ENCODE measurements around the gene GPR31. TPM values are rescaled to one million over a fixed set of nuclear protein-coding genes. Genes with fewer than 3 reads are reported as not detected.

GPR31 gene
- total RNA-seq, 1 experiment from 2014 or later, result not detected

GRCh38 chr6:167118006-167118405, 39.8 kb downstream of the GPR31 start:
- no peak for DNase-seq (ENCODE audit: low read depth)

GRCh38 chr6:167116838-167117228, 40.9 kb downstream of the GPR31 start:
- DNase-seq (ENCODE audit: low read depth), result no peak

GRCh38 chr6:167116109-167116837, 41.5 kb downstream of the GPR31 start:
- no peak for DNase-seq (ENCODE audit: low read depth)

GRCh38 chr6:167115054-167115453, 42.7 kb downstream of the GPR31 start:
- DNase-seq (ENCODE audit: low read depth), result no peak

GRCh38 chr6:167113935-167114910, 43.6 kb downstream of the GPR31 start:
- DNase-seq (ENCODE audit: low read depth), result no peak

GRCh38 chr6:167113047-167113754, 44.6 kb downstream of the GPR31 start:
- DNase-seq (ENCODE audit: low read depth), result no peak

GRCh38 chr6:167112421-167112820, 45.4 kb downstream of the GPR31 start:
- no peak for DNase-seq (ENCODE audit: low read depth)

GRCh38 chr6:167111597-167111996, 46.2 kb downstream of the GPR31 start:
- DNase-seq (ENCODE audit: low read depth), result no peak

- DNase-seq (ENCODE audit: low read depth), result no peak
Observed at GRCh38 chr6:167109651-167110050, 48.1 kb downstream of the GPR31 start.

GRCh38 chr6:167108278-167108677, 49.5 kb downstream of the GPR31 start:
- DNase-seq (ENCODE audit: low read depth), result no peak

GRCh38 chr6:167107787-167108186, 50.0 kb downstream of the GPR31 start:
- DNase-seq (ENCODE audit: low read depth), result no peak

GRCh38 chr6:167106406-167106805, 51.4 kb downstream of the GPR31 start:
- no peak for DNase-seq (ENCODE audit: low read depth)

Other genes with a start within 250 kb of the GPR31 start
- gene RNASET2, start 201.4 kb downstream of the GPR31 start, total RNA-seq (2014; rRNA removed; shearing (Covaris generic)), result 7.0 and 7.7 TPM in 2 replicates
- 38.9 and 40.9 TPM in 2 replicates for gene CEP43, start 158.6 kb downstream of the GPR31 start, total RNA-seq (2014; rRNA removed; shearing (Covaris generic))
- not detected in 2 replicates for gene CCR6, start 34.9 kb downstream of the GPR31 start, total RNA-seq (2014; rRNA removed; shearing (Covaris generic))
- not detected in 2 replicates for gene UNC93A, start 133.3 kb upstream of the GPR31 start, total RNA-seq (2014; rRNA removed; shearing (Covaris generic))
- gene TTLL2, start 167.1 kb upstream of the GPR31 start, total RNA-seq (2014; rRNA removed; shearing (Covaris generic)), result not detected in 2 replicates